Endothelial cell (in vitro differentiated cells): ENCODE results near the gene IP6K2. TPM values are rescaled to one million over a fixed set of nuclear protein-coding genes. Genes with fewer than 3 reads are reported as not detected.

Experiments
- DNase-seq: peaks from one replicate; pipeline ENCODE4 v3.0.0; 2021; ENCODE audit warnings: low spot score
- H3K27ac Mint-ChIP-seq: one replicate; pipeline ENCODE4 v1.8.0; 2021; ENCODE audit warnings: mixed read lengths, inconsistent platforms; ENCODE audit not compliant: unreplicated experiment
- H3K27me3 Mint-ChIP-seq: one replicate; pipeline ENCODE4 v1.8.0; 2021; ENCODE audit warnings: mild to moderate bottlenecking, moderate library complexity, mixed read lengths, inconsistent platforms; ENCODE audit not compliant: unreplicated experiment
- H3K36me3 Mint-ChIP-seq: one replicate; pipeline ENCODE4 v1.8.0; 2021; ENCODE audit warnings: mild to moderate bottlenecking, low read depth, mixed read lengths, inconsistent platforms; ENCODE audit not compliant: unreplicated experiment
- H3K4me1 Mint-ChIP-seq: one replicate; pipeline ENCODE4 v1.8.0; 2021; ENCODE audit warnings: mild to moderate bottlenecking, mixed read lengths, inconsistent platforms; ENCODE audit not compliant: unreplicated experiment
- H3K4me3 Mint-ChIP-seq: one replicate; pipeline ENCODE4 v1.8.0; 2021; ENCODE audit warnings: mild to moderate bottlenecking, mixed read lengths, inconsistent platforms; ENCODE audit not compliant: unreplicated experiment
- H3K9me3 Mint-ChIP-seq: one replicate; pipeline ENCODE4 v1.8.0; 2021; ENCODE audit warnings: mixed read lengths, inconsistent platforms; ENCODE audit not compliant: unreplicated experiment
- total RNA-seq: library from RNA; stranded (reverse); fragmentation: NEBNext Ultra II Directional; extraction: Animal tissue kit (Norgen Biotek cat#: 25700); gene quantifications from one replicate; pipeline ENCODE4 v1.2.1, GENCODE V29; 2021; ENCODE audit not compliant: unreplicated experiment
- TF ChIP-seq, protein P1 (sequence below): fragments of 200-600 bp; sonication (generic); IDR thresholded peaks from one replicate; pipeline ENCODE4 v1.5.0; 2021; ENCODE audit warnings: antibody characterized with exemption; ENCODE audit not compliant: unreplicated experiment

The IP6K2 gene
- total RNA-seq, 1 donor from 2014 or later: 87.9 TPM

DNA sequence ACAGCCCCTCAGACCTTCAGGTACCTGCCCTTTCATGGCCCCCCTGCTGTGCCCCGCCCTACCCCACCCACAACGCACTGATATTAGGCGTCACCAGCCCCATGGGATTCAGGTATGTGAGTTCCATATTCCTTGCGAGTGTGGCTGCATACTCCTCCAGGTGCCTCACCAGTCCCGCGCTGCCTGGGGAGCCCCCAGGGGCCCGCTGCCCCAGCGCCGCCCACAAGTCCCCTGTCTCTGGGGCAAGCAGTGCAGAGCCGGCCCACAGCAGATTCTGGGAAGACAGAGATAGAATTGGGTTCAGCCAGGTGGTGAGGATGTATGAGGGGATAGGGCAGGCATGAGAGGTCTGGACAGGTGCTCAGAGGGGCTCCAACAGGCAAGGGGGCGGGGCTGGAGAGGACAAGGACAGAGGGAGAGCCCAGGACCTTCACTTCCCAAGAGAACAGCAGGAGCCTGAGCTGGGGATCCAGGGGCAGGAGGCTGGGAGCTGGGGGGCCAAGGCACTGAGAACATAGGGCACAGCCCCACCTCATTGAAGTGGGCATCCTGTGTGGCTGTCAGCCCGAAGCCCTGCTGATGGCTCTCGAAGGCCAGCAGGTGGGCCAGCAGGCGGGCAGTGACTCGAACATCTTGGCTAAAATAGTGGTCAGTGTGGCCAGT lies 68.7 kb downstream of the IP6K2 start:
- DNase-seq: no peak
- Mint-ChIP-seq H3K27me3 (peaks cover 10% of the 10 kb centered on the region), H3K36me3 (peaks cover 10% of the 10 kb centered on the region), H3K4me3 (no peak overlapping the region), H3K4me1 (peaks cover 5% of the 10 kb centered on the region), H3K27ac (no peak overlapping the region), H3K9me3 (no peaks in the 10 kb centered on the region)
- TF ChIP-seq, protein P1, sequence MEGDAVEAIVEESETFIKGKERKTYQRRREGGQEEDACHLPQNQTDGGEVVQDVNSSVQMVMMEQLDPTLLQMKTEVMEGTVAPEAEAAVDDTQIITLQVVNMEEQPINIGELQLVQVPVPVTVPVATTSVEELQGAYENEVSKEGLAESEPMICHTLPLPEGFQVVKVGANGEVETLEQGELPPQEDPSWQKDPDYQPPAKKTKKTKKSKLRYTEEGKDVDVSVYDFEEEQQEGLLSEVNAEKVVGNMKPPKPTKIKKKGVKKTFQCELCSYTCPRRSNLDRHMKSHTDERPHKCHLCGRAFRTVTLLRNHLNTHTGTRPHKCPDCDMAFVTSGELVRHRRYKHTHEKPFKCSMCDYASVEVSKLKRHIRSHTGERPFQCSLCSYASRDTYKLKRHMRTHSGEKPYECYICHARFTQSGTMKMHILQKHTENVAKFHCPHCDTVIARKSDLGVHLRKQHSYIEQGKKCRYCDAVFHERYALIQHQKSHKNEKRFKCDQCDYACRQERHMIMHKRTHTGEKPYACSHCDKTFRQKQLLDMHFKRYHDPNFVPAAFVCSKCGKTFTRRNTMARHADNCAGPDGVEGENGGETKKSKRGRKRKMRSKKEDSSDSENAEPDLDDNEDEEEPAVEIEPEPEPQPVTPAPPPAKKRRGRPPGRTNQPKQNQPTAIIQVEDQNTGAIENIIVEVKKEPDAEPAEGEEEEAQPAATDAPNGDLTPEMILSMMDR: no peak

GRCh38 chr3:48647714-48648113 lies 69.3 kb downstream of the IP6K2 start:
- no peak overlapping the region for H3K27ac Mint-ChIP-seq
- no peak overlapping the region for H3K4me3 Mint-ChIP-seq
- H3K4me1 Mint-ChIP-seq: peaks cover 1% of the 10 kb centered on the region
- H3K36me3 Mint-ChIP-seq: peaks cover 10% of the 10 kb centered on the region
- peaks cover 12% of the 10 kb centered on the region for H3K27me3 Mint-ChIP-seq
- TF ChIP-seq, protein P1: no peak
- DNase-seq: no peak
- H3K9me3 Mint-ChIP-seq: no peaks in the 10 kb centered on the region

- Mint-ChIP-seq H3K9me3 (no peaks in the 10 kb centered on the region), H3K4me3 (no peak overlapping the region), H3K36me3 (peaks cover 12% of the 10 kb centered on the region), H3K27me3 (peaks cover 13% of the 10 kb centered on the region), H3K27ac (no peak overlapping the region), H3K4me1 (no peaks in the 10 kb centered on the region)
- TF ChIP-seq, protein P1: no peak
- DNase-seq: no peak
Observed at GRCh38 chr3:48644898-48645760, 71.9 kb downstream of the IP6K2 start.

DNA sequence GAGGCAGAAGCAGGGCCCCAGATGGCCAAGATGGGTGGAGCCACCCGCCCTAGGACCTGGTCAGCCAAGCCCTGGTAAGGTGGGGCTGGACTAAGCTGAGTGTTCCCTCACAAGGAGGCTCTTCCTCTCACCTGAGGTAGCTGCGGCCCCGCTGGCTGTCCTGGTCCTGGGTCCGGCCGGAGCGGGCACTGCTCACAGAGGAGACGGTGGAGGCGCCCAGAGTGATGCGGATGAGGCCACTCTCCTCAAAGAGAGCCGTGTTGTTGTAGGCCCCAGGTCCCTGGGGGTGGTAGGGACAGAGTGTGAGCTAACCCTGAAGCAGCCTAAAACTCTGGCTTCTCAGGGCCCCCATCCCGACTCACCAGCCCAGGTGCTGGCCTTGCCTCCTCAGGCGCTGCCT lies 74.4 kb downstream of the IP6K2 start:
- DNase-seq: no peak
- H3K4me3 Mint-ChIP-seq: no peak overlapping the region
- peaks cover 11% of the 10 kb centered on the region for H3K36me3 Mint-ChIP-seq
- TF ChIP-seq, protein P1: no peak
- peaks cover 12% of the 10 kb centered on the region for H3K27me3 Mint-ChIP-seq
- peaks cover 8% of the 10 kb centered on the region for H3K4me1 Mint-ChIP-seq
- no peaks in the 10 kb centered on the region for H3K9me3 Mint-ChIP-seq
- no peak overlapping the region for H3K27ac Mint-ChIP-seq

GRCh38 chr3:48641396-48641795 lies 75.6 kb downstream of the IP6K2 start:
- Mint-ChIP-seq H3K27ac (no peak overlapping the region), H3K4me1 (peaks cover 18% of the 10 kb centered on the region), H3K27me3 (peaks cover 15% of the 10 kb centered on the region), H3K36me3 (peaks cover 11% of the 10 kb centered on the region), H3K4me3 (no peak overlapping the region), H3K9me3 (no peaks in the 10 kb centered on the region)
- DNase-seq: no peak
- TF ChIP-seq, protein P1: no peak
